HG02943 (cell line): ENCODE data around the gene SIAH3.
"Not testable (repeated sequence)": the region's sequence is repeated elsewhere in the genome, so short reads cannot be mapped to it uniquely, and the experiment has no call there.

Source experiments
- ATAC-seq: cut with Tn5 transposase; IDR thresholded peaks from one replicate; pipeline ENCODE4 v1.9.1; 2021; ENCODE audit warnings: mild to moderate bottlenecking, low read depth, moderate library complexity; ENCODE audit not compliant: unreplicated experiment

The SIAH3 gene, protein sequence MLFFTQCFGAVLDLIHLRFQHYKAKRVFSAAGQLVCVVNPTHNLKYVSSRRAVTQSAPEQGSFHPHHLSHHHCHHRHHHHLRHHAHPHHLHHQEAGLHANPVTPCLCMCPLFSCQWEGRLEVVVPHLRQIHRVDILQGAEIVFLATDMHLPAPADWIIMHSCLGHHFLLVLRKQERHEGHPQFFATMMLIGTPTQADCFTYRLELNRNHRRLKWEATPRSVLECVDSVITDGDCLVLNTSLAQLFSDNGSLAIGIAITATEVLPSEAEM

DNA sequence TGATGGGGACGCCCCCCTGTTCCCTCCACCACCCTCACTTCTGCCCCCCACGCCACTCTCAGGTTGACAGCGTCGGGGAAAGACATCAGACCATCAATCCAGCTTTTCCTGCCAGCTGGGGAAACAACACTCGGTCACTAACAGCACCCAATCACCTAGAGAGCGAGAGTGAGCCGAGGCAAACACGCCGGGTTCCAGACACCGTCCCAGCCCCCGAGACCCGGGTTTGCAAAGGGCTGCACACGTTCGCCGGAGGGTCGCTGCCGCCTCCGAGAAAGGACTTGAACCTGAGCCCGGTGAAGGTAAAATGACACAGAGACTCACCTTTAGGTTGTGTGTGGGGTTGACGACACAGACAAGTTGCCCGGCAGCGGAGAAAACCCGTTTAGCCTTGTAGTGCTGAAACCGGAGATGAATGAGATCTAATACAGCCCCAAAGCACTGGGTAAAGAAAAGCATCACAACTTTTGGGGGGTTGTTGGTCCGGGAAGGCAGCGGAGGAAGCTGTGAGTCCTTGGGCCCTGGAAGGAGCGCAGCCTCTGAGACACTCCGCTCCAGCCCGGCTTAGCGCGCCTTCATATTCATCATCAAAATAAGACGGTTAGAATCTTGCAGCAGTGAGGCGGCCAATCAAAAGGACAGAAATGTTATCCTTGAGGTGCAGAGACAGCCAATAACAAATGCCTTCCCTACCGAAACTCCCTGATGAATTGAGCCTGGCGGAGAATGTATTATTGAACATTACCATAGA, at the start of gene SIAH3:
Gene SIAH3 (minus strand): TSS at position 583 of the 751 bp plus-strand sequence. CDS start 124 bp downstream, at position 459.
- no peak for ATAC-seq

DNA sequence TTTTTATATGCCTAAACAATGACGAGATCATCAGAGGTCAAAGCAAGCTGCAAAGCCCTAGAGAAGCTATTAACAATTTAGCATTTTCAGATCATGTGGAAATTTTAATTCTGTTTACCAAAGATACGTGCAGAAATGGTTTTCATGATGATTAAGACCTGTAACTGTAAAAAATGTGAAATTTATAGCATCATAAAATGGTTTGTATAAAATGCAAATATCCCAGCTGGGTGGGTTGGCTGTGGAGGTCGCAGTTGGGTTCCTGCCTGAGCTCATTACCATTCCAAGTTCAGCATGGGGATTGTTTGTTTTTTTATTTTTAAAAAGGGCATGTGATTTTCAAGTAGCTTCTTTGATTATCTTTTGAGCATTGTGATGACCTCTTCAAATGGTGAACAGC, 47.9 kb upstream of the SIAH3 start:
- no peak for ATAC-seq

DNA sequence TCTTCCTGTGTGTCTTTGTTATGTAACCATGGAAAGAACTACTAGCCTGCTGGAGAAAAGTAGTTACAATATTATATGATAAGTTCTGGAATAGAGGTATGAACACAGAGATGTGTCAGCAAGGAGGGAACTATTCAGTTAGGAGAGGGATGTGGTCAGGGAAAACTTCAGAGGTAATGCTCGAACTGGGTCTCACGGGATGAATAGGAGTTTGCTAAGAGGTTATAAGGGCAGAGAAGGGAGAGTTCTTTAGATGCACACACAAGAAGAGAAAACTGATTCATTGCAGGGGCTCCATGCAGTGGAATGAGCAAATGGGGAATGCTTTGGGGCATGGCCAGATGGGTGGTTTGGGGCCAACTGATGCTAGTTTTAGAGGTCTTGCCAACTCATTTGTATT, 46.0 kb upstream of the SIAH3 start:
- ATAC-seq = no peak

DNA sequence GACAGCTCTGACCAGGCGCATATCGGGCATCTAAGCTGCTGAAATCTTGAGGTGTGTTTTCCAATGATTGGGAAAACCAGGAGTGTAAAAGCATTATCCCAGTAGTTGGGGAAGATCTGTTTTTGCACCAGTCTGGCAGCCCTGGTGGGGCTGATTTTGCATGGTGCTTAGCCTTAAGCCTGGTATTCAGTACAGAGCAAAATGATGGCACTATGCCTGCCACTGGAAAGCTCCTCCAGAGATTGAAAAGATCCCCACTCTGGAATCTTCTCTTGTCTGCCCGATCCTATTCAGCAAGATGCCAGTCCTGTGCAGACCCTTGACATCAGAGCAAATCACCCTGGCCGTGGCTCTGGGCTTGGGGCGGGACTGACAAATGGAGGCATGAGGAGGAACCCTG, 44.7 kb upstream of the SIAH3 start:
- no peak for ATAC-seq

DNA sequence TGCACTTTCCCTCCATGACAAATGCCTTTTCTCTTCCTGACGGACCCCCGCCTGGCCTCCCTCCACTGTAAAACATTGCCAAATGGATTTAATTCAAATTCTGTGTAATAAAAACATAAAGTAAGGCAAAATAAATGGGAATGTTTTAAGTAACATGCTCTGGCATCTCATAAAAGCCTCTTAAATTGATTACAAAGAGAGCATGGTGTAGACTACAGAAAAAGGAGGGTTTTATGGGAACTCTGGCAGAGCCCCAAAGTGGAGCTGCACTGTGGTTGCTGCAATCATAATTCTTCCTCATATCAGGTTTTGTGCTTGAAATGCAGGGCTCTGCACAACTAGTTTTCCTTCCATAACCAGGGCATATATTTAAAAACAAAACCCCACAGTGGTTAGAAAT, 44.3 kb upstream of the SIAH3 start:
- ATAC-seq = no peak

DNA sequence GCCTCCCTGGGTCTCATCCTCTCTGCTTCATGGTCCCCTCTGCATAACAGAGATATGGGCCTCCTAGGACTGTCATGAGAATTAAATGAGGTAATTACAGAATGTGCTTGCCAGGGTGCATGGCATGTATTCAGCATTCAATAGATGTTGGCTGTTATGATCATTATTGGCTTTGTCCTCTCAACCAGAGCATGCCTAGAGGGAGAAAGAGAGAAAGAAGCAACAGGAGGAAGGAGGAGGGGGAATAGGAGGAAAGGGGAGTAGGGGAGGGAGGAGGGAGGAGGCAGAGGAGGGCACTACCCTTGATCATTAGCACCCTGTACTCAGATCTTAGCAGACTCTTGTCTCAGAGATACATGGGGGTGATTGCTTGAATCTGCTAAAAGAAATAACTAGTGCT, 41.0 kb upstream of the SIAH3 start:
- ATAC-seq = no peak

DNA sequence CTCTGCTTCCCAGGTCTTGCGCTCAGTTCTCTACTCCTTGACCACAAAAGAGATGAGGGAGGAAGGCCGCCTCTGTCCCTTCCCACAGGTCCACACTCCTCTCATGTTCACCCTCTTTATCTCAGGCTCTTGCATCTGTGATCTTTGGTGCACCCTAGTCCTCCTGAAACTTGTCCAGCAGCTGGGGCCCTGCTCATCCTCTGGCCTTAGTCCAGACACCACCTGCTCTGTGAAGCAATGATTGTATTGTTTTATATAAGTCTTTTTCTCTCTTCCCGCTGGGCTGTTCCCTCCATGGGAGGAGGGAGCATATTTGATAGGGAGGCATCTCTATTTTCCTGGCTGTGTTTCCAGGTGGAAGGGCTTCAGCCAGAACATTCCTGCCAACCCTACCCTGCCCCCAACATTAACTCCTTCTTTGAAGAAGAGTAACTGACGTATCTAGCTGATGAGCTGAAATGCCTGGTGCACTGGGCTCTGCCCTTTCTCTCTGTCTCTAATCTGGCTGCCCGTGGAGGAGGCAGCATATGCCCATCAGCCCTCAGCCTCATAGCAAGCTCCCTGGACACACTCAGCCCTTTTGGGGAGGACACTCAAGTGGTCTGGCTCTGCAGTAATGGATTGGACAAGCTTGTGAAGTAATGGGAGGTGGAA, 38.2 kb upstream of the SIAH3 start:
- ATAC-seq = no peak

DNA sequence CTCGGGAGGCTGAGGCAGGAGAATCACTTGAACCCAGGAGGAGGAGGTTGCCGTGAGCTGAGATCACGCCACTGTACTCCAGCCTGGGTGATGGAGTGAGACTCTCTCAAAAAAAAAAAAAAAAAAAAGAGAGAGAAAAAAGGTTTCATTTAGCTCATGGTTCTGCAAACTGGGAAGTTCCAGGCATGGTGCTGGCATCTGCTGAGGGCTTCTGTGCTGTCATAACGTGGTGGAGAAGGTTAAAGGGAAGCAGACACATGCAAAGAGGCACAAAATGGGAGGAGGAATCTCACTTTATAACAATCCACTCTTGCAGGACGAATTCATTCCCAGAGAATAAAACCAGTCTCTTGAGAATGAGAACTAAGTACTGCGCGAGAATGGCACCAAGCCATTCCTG, 34.9 kb upstream of the SIAH3 start:
- ATAC-seq = no peak

DNA sequence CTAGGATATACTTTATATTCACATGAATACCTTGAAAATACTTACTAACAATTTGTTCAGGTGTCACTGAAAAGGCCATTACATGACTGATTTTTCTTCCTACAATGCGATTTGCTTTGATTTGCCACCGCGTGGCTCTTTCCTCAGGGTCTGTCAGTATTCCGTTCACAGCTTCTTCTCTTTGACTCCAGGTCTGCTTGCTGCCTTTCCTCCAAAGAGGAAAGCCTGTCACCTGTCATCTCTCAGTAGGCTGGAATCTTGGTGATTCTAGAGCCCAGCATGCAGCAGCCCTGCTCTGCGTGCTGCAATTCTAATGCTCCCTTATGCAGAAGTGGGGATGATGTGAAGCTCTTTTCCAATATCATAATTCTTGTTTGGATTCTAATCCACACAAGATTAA, 33.6 kb upstream of the SIAH3 start:
- no peak for ATAC-seq

DNA sequence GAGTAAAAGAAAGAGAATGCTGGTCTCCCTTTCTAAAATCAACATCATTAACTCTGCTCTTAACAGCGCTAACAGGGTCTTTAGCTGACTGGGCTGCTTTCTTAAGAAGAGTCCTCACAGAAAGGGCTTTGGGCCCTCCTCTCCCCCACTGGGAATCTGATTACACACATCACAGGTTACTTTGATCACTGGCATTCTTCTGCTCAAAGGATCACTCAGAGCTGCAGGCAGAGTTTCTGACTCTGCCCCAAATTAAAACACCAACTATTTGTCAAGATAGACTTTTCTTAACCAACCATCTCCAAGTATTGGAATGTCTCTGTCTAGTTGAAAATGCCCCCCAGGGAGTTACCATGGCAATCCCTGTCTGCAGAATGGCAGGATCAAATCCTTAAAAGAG, 31.1 kb upstream of the SIAH3 start:
- ATAC-seq = no peak

DNA sequence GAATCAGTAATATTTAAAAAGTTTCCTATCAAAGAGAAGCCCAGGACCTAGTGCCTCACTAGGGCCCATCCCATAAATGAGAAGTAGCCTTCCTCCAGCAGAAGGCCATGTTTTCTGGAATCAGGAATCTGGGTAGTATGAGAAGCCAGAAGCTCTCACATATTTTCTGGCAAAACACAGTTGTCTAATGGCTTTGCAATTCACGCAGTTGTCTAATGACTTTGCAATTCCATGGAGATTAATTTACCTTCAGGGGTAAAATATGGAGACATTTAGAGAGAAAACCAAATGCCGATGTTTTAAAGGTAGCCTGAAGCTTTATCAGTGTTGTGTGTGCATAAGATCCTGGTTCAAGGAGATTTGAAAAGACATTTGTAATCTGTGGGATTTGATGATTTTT, 29.8 kb upstream of the SIAH3 start:
- ATAC-seq = no peak

DNA sequence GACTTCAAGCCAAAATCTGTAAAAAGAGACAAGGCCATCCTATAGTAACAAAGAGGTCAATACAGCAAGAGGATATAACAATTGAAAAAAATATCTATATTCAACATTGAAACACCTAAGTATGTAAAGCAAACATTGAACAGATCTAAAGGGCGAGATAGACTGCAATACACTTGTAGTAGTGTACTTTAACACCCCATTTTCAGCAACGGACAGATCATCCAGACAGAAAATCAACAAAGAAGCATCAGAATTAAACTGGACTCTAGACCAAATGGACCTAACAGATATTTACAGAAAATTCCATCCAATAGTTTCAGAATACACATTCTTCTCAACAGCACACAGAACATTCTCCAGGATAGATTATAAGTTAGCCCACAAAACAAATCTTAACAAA, 28.7 kb upstream of the SIAH3 start:
- no peak for ATAC-seq

DNA sequence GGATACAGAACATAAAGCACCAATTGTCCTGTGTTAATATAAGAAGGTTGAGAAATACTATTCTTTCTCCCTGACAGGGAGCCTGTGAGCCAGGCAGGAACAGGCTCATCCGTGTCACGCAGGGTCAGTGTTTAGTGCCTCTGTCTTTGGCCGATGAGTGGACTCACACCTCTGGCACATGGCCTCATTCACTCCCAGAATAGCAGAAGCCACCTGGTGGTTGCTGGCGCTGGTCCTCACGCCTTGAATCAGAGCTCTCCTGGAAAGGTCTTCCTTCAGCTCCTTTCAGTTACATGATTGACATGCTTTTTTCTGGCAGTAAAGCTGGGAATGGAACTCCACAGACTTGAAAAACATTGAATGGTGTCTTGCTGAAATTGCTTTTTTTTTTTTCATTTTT, 28.1 kb upstream of the SIAH3 start:
- ATAC-seq = no peak

DNA sequence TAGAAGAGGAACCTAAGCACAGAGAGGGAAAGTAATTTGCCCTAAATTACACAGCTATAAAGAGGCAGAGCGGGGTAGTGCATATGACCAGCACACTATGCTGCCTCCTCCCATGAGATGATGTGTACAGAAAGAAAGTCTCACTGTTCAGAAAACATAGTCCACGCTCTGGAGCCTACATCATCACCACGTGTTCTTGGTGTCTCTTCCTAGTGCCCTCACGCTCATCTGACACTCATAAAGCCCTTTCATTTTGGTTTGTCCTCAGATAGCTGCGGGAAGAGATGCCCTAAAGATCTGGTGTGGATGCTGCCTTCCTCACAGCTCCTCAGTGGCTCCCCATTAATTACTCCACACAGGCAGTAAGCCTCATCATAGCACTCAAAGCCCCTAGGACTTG, 27.4 kb upstream of the SIAH3 start:
- ATAC-seq = no peak

DNA sequence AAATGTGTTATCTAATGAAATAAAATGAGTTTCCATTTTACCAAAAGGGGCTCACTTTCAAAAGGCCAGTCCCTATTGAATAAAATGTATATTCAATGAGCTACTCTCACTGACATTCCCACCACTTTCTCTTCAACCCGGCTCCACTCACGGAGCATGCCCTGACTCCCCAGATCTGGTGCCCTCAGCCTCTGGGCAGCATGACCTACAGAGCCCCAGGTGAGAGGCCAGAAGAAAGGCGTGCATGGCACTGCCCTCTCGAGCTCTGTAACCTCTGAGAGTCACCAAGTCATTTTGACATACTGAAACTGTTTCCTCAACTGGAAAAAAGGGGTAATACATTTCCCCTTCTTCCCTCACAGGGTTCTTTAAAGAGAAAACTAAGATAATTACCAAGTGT, 25.2 kb upstream of the SIAH3 start:
- no peak for ATAC-seq

DNA sequence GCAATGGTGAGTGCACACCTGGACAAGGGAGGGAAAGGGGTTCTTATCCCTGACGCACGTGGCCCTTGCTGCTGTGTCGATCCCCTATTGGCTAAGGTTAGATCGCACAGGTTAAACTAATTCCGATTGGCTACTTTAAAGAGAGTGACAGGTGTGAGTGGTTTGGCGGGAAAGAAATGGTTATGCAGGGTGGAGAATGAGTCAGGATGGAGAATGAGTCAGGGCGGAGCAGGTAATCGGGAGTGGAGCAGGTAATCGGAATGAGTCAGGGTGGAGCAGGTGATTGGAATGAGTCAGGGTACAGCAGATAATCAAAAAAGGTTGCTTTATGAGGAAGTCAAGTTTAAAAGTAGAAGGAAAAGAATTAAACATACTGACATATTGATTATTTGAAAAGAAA, 24.4 kb upstream of the SIAH3 start:
- ATAC-seq = no peak

DNA sequence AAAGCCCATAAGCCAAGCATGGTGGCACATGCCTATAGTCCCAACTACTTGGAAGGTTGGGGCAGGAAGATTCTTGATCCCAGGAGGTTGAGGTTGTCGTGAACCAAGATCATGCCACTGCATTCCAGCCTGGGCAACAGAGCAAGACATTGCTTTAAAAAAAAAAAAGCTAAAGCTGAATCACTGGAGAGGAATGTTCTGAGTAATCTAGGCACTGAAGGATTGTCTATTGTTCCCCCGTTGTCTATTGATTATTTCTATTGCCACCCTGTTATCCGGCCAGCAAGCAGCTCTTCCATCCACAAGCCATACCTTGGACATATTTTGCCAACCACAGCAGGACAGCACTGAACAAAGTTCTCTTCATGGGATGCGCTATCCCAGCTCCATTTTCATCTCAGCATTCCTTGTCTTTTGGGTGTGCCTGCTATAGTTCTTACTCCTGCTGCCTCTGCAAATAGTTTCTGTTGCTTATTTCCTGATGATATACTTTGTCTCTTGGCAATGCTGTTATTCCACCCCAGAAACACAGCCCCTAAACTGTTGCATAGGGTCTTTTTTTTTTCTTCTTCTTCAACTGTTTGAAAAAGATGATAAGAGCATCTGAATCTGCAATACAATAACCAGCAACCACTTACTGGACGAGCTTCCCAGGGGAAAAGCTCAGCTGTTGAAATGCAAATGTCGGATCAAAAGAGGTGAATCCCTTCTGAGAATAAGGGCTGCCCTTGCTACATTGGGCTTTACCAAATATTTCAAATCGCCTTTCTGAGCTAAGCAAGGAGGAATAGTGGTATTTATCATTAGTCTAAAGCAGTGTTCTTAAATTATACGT, 22.2 kb upstream of the SIAH3 start:
- ATAC-seq = no peak

DNA sequence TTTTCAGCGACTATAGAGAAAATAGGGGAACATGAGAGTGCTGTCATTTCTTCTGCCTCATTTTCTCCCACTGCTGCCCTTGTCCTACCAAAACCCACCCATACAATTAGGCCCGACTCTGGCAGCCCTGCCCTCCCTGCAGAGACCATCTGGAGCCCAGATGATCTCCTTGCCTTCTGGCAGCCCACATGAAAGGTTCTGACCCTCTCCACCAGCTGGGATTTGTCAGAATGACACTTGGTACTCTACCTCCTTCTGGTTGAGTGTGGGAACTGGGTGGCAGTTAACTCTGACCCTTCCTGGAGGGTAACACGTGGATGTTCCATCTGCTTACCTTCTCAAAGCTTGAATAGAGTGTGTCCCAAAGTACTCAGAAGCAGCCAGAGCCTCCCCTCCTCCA, 21.0 kb upstream of the SIAH3 start:
- ATAC-seq = no peak

DNA sequence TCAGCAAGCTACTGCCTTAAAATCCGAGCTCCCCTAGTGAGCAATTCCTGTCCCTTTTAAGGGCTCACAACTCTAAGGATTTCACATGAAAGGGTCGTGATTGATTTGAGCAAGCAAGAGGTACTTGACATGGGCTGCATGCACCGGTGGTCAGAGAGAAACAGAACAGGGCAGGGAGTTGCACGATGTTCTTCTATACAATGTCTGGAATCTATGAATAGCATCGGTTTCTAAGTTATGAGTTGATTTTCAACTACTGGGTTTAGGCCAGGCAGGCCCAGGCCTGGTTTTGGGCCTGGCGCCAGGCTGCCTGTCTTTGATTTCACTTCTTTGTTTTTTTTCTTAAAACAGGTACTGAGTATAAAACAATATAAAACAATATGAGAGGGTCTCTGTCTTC, 19.6 kb upstream of the SIAH3 start:
- ATAC-seq = not testable (repeated sequence)

DNA sequence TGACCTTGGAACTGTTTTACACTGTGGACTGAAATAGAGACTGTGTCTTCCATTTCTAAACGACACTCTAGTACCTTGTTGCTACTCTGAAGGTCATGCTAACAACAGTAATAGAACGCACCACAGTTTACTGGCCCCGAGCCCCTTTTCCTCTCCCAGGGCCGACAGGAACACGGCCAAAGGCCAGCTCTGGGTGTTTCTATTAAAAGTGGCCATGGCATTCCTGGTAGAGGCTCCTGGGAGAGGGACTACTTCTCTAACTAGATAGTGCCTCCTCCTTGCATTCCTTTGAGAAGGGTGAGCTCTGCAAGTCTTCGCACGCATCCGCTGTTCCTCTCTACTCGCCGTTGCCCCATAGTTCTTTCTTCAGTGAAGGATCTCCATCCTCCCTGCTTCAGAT, 18.7 kb upstream of the SIAH3 start:
- no peak for ATAC-seq

DNA sequence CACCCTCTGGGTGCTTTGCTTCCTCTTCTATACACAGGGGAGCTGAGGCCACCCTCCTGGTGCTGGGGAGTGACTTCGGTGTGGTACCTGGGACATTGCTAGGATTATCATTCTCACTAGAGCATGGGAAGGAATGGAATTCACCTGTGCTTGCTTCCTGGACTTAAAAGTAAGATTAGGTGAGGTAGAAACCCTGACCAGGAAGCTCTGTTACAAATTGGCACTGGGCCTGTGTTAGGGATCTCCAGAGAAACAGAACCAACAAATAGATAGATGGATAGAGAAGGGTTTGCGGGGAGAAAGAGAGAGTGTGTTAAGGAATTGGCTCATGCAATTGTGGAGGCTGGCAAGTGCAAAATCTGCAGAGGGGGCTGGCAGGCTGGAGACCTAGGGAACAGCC, 13.9 kb upstream of the SIAH3 start:
- ATAC-seq = no peak
